GM19328 (cell line): Measurements from ENCODE around the gene TMEM225B.
"Not testable (repeated sequence)": the region's sequence is repeated elsewhere in the genome, so short reads cannot be mapped to it uniquely, and the experiment has no call there.

Experiments
- ATAC-seq: cut with Tn5 transposase; IDR thresholded peaks from one replicate; pipeline ENCODE4 v1.9.1; 2021; ENCODE audit warnings: mild to moderate bottlenecking, moderate library complexity; ENCODE audit not compliant: unreplicated experiment

TMEM225B gene

GRCh38 chr7:99579281-99579955, 18.6 kb upstream of the TMEM225B start:
- no peak for ATAC-seq

DNA sequence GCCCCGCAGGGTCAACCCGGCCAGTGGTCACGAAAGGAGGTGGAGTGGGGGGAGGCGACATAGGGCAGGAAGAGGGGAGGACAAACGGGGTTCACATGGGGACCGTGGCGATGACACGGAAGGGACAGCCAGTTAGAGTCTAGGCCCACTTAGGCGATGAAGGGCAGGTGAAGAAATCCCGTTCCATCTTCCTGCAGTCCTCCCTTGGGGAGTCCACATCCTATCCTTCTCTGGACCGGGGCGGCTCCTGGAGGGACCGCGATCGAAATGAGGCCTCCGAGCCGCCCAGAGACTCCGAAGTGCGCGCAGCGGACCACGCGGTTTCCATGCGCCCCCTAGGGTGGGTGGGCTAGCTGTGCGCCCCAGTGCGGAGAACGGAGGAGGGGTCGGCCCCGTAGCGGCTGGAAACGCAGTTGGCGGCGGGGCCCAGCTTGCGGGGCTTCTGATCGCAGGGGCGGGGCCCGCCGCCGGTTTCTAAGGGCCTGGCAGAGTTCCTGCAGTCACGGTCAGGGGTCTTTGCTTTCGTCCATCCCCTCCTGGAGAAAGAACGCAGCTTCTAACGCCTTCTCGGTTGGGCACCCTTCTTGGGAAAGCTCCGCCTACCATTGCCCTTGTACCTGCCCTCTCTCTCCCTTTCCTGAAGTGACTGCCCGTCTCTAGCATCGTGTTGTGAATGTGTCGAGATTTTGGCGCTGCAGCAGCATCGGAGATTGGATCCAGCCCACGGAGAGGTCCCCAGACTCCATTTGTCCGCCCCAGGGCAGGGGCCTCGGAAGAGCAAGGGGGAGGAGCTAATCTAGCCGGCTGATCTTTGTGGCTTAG, 17.9 kb upstream of the TMEM225B start:
- ATAC-seq, result no peak

- not testable (repeated sequence) for ATAC-seq
Measured at GRCh38 chr7:99580778-99581332, 17.2 kb upstream of the TMEM225B start.

- no peak for ATAC-seq
Measured at GRCh38 chr7:99588868-99589267, 9.2 kb upstream of the TMEM225B start.

DNA sequence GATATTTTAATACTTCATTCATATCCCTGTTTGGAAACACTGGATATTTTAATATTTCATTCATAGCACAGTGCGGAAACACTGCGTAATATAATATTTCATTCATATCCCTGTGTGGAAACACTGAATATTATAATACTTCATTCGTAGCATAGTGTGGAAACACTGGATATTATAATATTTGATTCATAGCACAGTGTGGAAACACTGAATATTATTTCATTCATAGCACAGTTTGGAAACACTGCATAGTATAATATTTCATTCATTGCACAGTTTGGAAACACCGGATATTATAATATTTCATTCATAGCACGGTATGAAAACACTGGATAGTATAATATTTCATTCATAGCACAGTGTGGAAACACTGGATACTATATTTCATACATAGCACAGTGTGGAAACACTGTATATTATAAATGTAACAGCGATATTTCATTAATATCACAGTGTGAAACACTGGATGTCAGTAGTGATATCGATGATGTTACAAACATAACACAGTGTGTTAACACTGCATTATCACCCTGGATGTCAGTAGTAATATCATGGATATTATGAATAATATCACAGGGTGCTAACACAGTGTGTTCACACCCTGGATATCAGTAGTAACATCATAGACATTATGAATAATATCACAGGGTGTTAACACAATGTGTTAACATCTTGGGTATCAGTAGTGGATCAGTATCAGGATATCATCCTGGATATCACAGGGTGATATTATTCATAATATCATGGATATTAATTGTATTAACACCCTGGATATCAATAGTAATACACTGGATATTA, 2.9 kb upstream of the TMEM225B start:
- ATAC-seq, result no peak

DNA sequence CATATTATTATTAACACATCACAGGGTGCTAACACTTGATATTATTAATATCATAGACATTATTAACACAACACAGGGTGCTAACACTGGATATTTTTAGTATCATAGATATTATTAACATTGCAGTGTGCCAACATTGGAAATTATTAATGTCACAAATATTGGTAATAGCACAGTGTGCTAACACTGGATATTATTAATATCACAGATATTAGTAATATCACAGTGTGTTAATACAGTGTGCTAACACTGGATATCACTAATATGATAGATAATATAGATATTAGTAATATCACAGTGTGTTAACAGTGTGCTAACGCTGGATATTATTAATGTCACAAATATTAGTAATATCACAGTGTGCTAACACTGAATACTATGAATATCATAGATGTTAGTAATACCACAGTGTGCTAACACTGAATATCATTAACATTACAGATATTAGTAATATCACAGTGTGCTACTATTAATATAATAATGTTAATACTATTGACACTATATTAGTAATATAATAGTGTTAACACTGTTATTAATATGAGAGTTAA, 1.6 kb upstream of the TMEM225B start:
- ATAC-seq, result no peak

GRCh38 chr7:99599836-99600235, 1.8 kb downstream of the TMEM225B start:
- ATAC-seq, result no peak

GRCh38 chr7:99601656-99602310, 3.7 kb downstream of the TMEM225B start:
- no peak for ATAC-seq

DNA sequence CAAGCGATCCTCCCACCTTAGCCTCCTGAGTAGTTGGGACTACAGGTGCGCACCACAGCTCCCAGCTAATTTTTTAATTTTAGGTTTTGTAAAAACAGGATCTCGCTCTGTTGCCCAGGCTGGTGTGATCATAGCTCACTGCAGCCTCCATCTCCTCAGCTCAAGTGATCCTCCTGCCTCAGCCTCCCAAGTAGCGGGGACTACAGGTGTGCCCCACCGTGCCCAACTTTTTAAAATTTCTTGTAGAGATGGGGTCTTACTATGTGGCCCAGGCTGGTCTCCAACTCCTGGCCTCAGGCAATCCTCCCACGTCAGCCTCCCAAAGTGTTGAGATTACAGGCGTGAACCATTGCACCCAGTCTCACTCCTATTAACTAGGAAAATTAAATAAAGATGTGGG, 7.5 kb downstream of the TMEM225B start:
- no peak for ATAC-seq

DNA sequence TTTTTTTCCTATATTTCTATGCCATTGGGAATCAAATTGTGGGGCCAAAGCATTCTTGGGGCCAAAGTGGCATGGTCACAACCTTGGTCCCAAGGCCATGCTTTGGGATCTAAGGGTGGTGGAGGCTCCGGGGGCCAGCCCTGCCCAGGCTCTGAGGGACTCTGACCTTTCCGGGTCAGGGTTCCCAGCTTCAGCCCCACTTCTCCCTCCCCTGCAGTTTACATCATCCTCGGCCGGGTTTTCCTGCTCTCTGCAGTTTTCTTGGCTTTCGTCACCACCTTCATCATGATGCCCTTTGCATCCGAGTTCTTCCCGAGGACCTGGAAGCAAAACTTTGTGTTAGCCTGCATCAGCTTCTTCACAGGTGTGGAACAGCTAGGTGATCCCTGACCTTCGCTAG, 8.5 kb downstream of the TMEM225B start:
- no peak for ATAC-seq

DNA sequence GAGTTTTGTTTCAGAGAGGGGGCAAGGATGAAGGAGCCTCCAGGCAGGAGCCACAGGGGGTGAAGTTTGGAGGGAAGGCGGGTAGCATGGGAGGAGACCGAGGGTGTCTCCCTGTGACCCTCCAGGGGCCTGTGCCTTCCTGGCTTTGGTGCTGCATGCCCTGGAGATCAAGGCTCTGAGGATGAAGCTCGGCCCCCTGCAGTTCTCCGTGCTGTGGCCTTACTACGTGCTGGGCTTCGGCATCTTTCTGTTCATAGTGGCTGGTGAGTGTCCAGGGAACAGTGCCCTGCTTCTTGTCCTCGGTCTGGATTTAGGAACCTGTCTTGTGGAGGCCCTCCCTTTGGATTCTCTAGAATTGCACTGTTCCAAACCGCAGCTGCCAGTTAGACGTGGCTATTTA, 9.5 kb downstream of the TMEM225B start:
- no peak for ATAC-seq

DNA sequence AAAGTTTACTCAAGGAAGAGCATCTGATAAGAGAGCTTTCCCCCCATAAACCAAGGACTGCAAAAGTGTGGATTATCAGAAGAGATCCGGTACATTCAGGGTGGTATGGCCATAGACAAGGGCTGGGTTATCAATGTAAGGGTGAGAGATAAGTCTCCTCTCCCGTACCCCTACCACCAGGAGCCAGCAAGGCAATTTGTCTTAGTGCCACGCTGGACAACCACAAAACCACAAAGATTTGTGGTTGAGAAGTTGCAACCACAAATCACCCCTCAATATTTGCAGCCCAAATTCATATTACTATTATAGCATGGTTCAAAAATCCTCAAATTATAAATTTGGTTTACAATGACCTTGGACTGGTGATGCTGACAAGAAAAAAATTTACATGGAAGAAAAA, 16.4 kb downstream of the TMEM225B start:
- no peak for ATAC-seq

DNA sequence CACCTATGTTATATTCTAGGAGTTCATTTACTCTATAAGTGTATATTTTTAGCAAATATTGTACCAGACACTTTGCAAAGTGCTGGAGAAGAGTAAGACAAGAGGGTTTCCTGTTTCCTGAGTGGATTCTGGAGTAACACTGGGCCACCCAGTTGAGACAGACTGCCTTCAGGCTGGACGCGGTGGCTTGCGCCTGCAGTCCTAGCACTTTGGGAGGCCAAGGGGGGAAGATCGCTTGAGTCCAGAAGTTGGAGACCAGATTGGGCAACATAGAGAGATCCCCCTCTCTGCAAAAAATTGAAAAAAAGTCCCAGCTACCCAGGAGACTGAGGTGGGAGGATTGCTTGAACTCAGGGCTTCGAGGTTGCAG, 17.9 kb downstream of the TMEM225B start:
- no peak for ATAC-seq

DNA sequence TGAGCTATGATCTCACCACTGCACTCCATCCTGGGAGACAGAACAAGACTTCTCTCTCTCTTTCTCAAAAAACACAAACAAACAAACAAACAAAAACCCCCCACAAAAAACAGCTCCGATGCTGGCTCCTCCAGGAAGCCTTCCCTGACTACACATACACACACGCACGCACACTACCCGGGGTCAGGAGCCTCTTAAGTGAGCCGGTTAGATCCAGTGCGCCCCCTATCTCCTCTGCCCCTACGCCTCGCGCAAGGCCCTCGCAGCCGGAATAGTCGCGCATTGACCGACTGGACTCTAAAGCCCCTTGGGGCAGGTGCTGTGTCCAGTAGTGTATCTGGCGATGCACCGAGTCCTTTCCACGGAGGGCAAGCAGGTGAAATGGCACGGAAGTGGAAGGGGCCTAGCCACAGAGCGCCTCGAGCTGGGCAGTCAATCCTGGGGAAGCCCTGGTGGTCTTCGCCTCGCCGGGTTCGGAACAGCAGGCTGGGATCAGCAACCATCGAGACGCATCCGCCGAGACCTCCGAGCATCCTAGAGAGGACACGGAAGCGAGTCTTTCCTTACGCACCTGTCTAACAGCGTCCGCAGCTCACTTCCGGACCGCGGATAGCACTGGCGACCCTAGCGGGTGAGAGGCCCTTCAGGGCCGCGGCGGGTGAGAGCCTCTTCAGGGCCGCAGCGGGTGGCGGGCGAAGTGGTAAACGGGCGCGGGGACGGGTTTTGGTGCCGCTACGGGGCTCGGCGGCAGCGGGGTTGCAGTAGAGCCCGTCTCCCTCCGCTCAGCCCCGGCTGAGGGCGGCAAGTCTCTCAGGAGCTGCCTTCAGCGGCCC, 18.5 kb downstream of the TMEM225B start, which contains the start of gene ZSCAN25:
Gene ZSCAN25, plus strand, starts transcription at position 588 of the 833 bp plus-strand sequence. CDS start 2,661 bp downstream, outside the sequence.
- peak; percentile 90 for ATAC-seq

GRCh38 chr7:99617192-99617781, 19.2 kb downstream of the TMEM225B start:
- no peak for ATAC-seq

GRCh38 chr7:99618726-99619125, 20.7 kb downstream of the TMEM225B start:
- ATAC-seq, result no peak

- ATAC-seq, result no peak
Measured at GRCh38 chr7:99619571-99620130, 21.6 kb downstream of the TMEM225B start.

GRCh38 chr7:99621271-99621670, 23.2 kb downstream of the TMEM225B start:
- no peak for ATAC-seq

DNA sequence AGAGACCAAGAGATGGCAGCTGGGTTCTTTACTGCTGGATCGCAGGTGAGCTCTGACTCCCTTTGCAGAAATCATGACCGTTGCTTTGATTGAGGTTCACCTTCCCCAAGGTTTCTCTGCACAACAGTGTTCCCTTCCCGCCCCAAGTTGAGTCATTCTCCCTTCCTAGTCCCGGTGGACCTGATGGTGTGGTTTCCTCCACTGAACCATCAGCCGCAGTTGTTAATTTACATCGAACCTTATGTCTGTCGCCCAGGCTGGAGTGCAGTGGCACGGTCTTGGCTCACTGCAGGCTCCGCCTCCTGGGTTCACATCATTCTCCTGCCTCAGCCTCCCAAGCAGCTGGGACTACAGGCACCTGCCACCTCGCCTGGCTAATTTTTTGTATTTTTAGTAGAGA, 24.5 kb downstream of the TMEM225B start:
- ATAC-seq, result no peak
